GM21786 (cell line): Measurements from ENCODE around the gene PSMG3.

ENCODE experiments used
- ATAC-seq: cut with Tn5 transposase; IDR thresholded peaks from one replicate; pipeline ENCODE4 v1.9.1; 2021; ENCODE audit not compliant: unreplicated experiment

PSMG3 gene

DNA sequence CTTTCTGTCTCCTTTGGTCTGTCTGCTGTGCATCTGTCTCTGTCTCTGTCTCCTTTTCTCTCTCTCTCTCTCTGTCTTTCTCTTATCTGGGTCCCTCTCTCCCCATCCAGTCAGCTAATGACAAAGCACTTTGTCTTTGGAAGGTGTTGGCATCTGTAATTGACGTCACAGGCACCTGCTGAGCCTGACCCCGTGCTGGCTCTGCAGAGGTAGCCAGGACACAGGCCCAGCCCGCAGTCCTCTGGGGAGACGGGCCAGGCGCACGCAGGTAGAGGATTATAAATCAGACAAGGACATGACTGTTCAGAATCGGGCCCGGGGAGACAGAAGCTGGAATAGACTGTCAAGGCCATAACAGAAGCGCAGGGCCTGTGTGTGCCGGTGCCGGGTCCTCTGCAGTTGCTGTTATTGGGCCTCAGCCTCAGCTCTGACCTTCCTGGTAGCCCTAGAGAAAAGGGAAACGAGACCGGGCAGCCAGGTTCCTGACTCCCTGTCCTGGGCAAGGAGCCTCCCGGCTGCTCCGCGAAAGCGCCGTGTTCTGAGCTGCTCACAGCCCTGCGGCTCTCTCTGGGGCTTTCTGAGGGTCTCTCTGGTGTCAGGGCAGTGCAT, 10.7 kb upstream of the PSMG3 start:
- no peak for ATAC-seq

GRCh38 chr7:1579481-1580421, 9.9 kb upstream of the PSMG3 start:
- ATAC-seq: no peak

DNA sequence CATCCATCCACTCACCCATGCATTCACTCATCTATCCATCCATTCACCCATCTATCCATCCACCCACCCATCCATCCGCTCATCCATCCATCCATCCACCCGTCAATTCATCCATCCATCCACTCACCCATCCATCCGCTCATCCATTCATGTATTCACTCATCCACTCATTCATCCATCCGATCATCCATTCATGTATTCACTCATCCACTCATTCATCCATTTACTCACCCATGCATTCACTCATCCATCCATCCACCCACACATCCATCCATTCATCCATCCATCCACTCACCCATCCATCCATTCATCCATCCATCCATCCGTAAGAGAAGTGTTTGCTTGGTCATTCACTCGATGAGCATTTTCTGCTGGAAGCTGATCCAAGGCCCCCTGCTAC, 8.7 kb upstream of the PSMG3 start:
- ATAC-seq: no peak

DNA sequence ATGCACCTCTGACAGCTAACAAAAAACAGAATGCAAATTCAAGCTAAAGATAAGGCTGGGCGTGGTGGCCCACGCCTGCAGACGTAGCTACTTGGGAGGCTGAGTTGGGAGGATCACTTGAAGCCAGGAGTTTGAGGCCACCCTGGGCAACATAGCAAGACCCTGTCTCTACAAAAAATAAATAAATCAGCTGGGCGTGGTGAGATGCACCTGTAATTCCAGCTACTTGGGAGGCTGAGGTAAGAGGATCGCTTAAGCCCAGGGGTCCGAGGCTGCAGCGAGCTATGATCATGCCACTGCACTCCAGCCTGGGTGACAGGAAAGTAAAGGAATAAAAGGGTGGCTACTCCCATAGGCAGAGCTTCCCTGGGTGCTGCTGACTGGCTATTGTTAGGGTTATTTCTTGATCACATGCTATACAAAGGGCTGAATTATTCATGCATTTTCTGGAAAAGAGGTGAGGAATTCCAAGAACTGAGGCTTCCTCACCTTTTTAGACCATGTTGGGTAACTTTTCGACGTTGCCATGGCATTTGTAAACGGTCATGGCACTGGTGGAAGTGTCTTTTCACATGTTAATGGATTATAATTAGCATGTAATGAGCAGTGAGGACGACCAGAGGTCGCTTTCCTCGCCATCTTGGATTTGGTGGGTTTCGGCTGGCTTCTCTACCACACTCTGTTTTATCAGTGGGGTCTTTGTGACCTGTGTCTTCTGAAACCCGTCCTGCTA, 6.9 kb upstream of the PSMG3 start:
- ATAC-seq: no peak

- no peak for ATAC-seq
Observed at GRCh38 chr7:1575809-1576208, 6.0 kb upstream of the PSMG3 start.

- no peak for ATAC-seq
Observed at GRCh38 chr7:1572111-1572822, 2.4 kb upstream of the PSMG3 start.

DNA sequence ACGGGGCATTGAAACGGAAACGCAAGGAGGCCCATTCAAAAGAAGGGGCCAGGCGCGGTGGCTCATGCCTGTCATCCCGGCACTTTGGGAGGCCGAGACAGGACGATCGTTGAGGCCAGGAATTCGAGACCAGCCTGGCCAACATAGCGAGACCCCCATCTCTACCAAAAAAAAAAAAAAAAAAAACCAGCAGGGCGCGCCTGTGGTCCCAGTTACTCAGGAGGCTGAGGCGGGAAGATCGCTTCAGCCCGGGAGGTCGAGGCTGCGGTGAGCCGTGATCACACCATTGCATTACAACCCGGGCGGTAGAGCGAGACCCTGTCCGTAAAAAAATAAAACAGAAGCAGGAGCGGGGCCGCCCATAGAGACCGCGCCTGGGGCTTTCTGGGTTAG, 396 bp downstream of the PSMG3 start:
- ATAC-seq: no peak

DNA sequence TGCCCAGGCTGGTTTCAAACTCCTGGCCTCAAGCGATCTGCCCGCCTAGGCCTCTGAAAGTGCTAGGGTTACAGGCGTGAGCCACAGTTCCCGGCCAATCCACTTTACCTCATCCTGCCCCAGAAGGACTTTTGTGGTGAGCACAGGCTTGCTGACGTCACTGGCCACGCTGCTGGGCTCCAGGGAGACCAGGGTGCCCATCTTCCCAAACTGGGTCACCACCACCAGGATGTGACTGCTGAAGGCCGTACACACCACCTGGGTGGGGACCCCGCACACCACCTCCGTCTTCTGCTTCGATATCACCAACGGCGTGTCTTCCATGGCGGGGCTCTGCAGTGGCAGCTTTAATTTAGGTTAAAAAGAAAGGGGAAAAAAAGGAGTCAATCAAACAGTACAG, 816 bp downstream of the PSMG3 start:
- ATAC-seq: no peak

DNA sequence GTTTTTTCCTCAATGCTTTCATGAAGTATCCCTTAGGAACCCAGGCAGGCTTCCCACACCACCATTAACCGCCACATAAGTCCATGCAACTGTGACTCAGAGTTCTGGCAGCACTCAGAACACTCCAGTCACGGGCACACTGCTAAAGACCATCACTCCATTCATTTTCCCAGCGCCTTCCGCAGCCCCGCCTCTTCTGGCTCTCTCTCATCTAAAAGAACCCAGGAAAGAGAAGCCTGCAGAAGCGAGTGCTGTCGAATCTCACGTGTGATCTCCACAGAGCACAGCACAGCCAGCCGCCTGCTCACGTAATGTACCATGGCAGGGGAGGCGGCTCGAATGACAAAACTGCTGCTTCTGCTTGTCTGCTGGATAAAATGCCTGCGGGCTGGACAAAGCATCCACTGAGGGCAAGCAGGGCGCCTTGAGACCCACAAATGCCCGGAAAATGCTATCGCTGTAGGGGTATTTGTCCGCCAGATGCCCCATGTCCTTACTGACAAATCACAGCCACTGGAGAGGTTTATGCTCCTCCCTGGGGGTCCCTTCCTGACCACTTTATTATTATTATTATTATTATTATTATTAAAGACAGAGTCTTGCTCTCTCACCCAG, 1.8 kb downstream of the PSMG3 start:
- ATAC-seq: no peak

- no peak for ATAC-seq
Observed at GRCh38 chr7:1567049-1567771, 2.6 kb downstream of the PSMG3 start.

GRCh38 chr7:1566687-1567048, 3.2 kb downstream of the PSMG3 start:
- no peak for ATAC-seq

- ATAC-seq: no peak
Observed at GRCh38 chr7:1564603-1565022, 5.2 kb downstream of the PSMG3 start.

GRCh38 chr7:1563981-1564602, 5.7 kb downstream of the PSMG3 start:
- ATAC-seq: no peak

- ATAC-seq: no peak
Observed at GRCh38 chr7:1562597-1563051, 7.2 kb downstream of the PSMG3 start.

GRCh38 chr7:1562116-1562515, 7.7 kb downstream of the PSMG3 start:
- no peak for ATAC-seq

DNA sequence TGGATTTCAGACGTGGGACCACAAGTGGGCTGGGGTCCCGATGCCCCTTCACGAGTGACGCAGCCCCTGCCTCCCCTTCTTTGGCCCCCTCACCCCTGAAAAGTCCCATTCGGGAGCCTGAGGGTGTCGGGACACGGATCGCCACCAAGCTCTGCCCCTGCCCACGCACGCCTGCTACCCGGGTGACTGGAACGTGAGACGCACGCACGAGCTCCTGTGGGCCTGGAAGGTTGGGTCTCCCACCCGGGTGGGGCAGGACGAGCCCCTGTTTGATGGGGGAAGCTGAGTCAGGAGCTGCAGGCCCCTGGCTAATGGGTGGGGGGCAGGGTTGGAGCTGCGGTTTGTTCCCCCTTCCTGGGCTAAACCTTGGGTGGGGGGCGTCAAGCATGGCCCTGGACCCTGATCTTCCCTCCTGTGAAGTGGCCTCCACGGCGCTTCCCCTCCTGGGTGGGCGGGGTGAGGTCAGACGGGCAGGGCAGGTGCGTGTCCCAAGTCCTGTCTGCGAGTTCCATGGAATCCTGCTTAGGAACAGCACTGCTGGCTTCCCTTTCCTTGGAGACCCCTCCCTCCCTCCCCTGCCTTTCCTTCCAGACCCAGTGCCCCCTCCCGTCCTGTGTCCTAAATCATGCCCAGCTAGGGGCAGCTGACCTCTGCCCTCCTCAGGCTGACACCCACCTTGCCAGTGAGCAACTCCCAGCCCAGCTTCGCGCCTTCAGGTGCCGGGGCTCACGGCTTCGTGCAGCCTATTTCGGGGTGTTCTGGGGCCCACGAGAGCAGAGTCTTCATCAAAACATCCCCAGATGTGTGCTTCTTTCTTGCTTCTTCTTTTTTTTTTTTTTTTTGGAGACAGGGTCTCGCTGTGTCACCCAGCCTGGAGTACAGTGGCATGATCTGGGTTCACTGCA, 8.5 kb downstream of the PSMG3 start:
- no peak for ATAC-seq

DNA sequence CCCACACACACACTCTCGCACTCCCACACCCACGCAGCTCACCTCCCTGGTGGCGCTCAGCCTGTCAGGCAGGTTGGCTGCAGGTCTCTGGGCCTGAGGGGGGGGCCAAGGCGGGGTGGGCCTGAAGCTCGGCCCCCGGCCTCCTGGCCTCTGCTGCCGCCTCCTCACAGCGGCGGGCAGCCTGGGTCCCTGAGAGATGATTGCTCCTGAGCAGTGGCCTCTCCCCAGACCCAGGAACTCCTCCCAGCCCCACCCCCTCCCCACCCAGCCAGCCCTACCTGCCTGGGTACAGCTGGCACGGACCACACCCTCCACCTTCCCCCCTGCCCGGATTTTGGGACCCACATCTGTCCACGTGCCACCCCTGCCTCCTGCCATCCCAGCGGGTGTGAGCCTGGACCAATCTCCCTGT, 9.2 kb downstream of the PSMG3 start:
- no peak for ATAC-seq
